Stimulated activated CD8-positive, alpha-beta memory T cell treated with anti-CD3 and anti-CD28 coated beads, Interleukin-12 subunit alpha, Interleukin-12 subunit beta, amount 100 ng/mL, for 4 hours (primary cell): ENCODE results near the gene CD82.

Experiments
- DNase-seq: peaks from one replicate; pipeline ENCODE4 v3.0.0-alpha.2; 2020; ENCODE audit warnings: low read depth

CD82 gene

GRCh38 chr11:44561964-44562734, 3.3 kb upstream of the CD82 start:
- DNase-seq = no peak

- DNase-seq = no peak
These were observed 2.5 kb upstream of the CD82 start for GRCh38 chr11:44562845-44563460.

- DNase-seq = no peak
These were observed 1.8 kb upstream of the CD82 start for GRCh38 chr11:44563711-44564110.

GRCh38 chr11:44564166-44564565, 1.3 kb upstream of the CD82 start:
- no peak for DNase-seq

GRCh38 chr11:44564670-44565210, 723 bp upstream of the CD82 start:
- DNase-seq = no peak

GRCh38 chr11:44565953-44566949, 788 bp downstream of the CD82 start:
- no peak for DNase-seq

- no peak for DNase-seq
These were observed 1.8 kb downstream of the CD82 start for GRCh38 chr11:44566952-44567875.

- DNase-seq = no peak
These were observed 2.4 kb downstream of the CD82 start for GRCh38 chr11:44567876-44568256.

GRCh38 chr11:44568331-44568657, 2.8 kb downstream of the CD82 start:
- no peak for DNase-seq

- DNase-seq = peak; percentile 82
These were observed 3.4 kb downstream of the CD82 start for GRCh38 chr11:44568658-44569473.

- DNase-seq = no peak
These were observed 5.1 kb downstream of the CD82 start for GRCh38 chr11:44570411-44571155.

- no peak for DNase-seq
These were observed 6.4 kb downstream of the CD82 start for GRCh38 chr11:44571871-44572270.

- DNase-seq = no peak
These were observed 7.0 kb downstream of the CD82 start for GRCh38 chr11:44572436-44572835.

GRCh38 chr11:44572884-44573283, 7.4 kb downstream of the CD82 start:
- no peak for DNase-seq

- no peak for DNase-seq
These were observed 7.9 kb downstream of the CD82 start for GRCh38 chr11:44573333-44573732.

- DNase-seq = no peak
These were observed 9.3 kb downstream of the CD82 start for GRCh38 chr11:44574610-44575287.

GRCh38 chr11:44575288-44575672, 9.8 kb downstream of the CD82 start:
- no peak for DNase-seq

- DNase-seq = no peak
These were observed 10.5 kb downstream of the CD82 start for GRCh38 chr11:44575962-44576361.

- no peak for DNase-seq
These were observed 11.2 kb downstream of the CD82 start for GRCh38 chr11:44576656-44577055.
